ENCODE data around the gene CEP55.
"Not testable (repeated sequence)": the region's sequence is repeated elsewhere in the genome, so short reads cannot be mapped to it uniquely, and the experiment has no call there.

CEP55 gene

GRCh38 chr10:93496322-93497041 lies at the start of gene CEP55:
Gene CEP55, plus strand, starts transcription at chr10:93496612. Its CDS starts 3,440 bp downstream, at chr10:93500052.
- peak; percentile 76 to 85 for DNase-seq

GRCh38 chr10:93447019-93447418 lies 49.4 kb upstream of the CEP55 start:
- DNase-seq: no peak

- no peak for DNase-seq
Measured at GRCh38 chr10:93447970-93448369, 48.4 kb upstream of the CEP55 start.

- DNase-seq: no peak
Measured at GRCh38 chr10:93451244-93451947, 45.0 kb upstream of the CEP55 start.

- DNase-seq: no peak
Measured at GRCh38 chr10:93452143-93452542, 44.3 kb upstream of the CEP55 start.

GRCh38 chr10:93454146-93454545 lies 42.3 kb upstream of the CEP55 start:
- no peak for DNase-seq

- no peak for DNase-seq
Measured at GRCh38 chr10:93454736-93455135, 41.7 kb upstream of the CEP55 start.

- no peak for DNase-seq
Measured at GRCh38 chr10:93456480-93456879, 39.9 kb upstream of the CEP55 start.

GRCh38 chr10:93457511-93457910 lies 38.9 kb upstream of the CEP55 start:
- DNase-seq: no peak

- DNase-seq: no peak
Measured at GRCh38 chr10:93458821-93459257, 37.6 kb upstream of the CEP55 start.

- DNase-seq: no peak
Measured at GRCh38 chr10:93459466-93459865, 36.9 kb upstream of the CEP55 start.

- no peak for DNase-seq
Measured at GRCh38 chr10:93461109-93461806, 35.2 kb upstream of the CEP55 start.

- no peak for DNase-seq
Measured at GRCh38 chr10:93461807-93462178, 34.6 kb upstream of the CEP55 start.

- DNase-seq: no peak
Measured at GRCh38 chr10:93462371-93462770, 34.0 kb upstream of the CEP55 start.

GRCh38 chr10:93462881-93463280 lies 33.5 kb upstream of the CEP55 start:
- DNase-seq: no peak

GRCh38 chr10:93463723-93464476 lies 32.5 kb upstream of the CEP55 start:
- no peak for DNase-seq

- no peak for DNase-seq
Measured at GRCh38 chr10:93464776-93465388, 31.5 kb upstream of the CEP55 start.

- no peak for DNase-seq
Measured at GRCh38 chr10:93465806-93466675, 30.4 kb upstream of the CEP55 start.

GRCh38 chr10:93467635-93468034 lies 28.8 kb upstream of the CEP55 start:
- DNase-seq: not testable (repeated sequence)

- DNase-seq: no peak
Measured at GRCh38 chr10:93468461-93469213, 27.8 kb upstream of the CEP55 start.

- no peak for DNase-seq
Measured at GRCh38 chr10:93469454-93469853, 27.0 kb upstream of the CEP55 start.
